HG02973 (cell line): ENCODE data around the gene RCSD1.

Experiments
- ATAC-seq: cut with Tn5 transposase; IDR thresholded peaks from one replicate; pipeline ENCODE4 v1.9.1; 2021; ENCODE audit warnings: moderate library complexity; ENCODE audit not compliant: unreplicated experiment

The RCSD1 gene

DNA sequence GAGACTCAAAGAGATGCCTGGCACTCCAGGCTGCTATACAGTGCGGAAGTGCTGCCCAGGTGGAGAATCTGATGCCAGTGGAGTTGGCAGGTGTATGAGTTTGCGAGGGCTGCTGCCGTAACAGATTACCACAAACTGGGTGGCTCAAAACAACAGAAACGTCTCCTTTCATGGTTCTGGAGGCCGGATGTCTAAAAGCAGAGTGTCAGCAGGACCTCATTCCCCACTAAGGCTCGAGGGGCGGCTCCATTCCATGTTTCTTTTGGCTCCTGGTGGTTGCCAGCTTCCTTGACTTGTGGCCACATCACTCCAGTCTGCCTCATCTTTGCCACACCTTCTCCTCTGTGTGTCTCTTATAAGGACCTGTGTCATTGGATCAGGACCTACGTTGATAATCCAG is 10.0 kb downstream of the RCSD1 start:
- no peak for ATAC-seq

DNA sequence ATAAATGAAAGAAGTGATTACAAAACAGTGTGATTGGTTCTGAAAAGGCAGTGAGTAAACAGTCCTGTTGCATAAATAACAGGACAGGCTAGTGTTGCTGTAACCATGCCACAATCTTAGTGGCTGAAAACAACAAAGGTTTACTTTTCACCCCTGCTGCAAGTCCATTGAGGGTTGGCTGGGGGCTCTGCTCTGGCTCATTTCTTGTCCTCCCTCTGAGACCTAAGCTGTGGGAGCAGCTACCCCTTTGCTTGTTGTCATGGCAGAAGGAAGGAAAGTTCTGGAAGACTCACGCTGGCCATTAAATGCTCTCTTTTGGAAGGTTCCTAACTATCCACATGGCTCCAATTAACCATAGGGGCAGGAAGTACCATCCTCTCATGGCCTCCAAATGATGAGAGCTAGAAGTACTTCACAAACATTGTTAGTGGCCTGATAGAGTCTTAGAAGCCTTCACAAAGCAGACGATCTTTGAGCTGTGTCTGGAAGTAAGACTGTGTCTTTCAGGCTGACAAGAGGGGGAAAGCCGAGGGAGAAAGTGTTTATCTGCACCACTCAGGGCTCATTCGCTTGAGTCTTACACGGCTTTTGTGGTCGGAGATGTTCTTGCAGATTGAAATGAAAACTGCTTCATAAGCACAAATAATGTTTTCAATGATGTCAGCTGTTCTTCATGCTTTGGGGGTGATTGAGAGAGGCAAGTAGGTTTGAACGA is 11.9 kb downstream of the RCSD1 start:
- no peak for ATAC-seq

DNA sequence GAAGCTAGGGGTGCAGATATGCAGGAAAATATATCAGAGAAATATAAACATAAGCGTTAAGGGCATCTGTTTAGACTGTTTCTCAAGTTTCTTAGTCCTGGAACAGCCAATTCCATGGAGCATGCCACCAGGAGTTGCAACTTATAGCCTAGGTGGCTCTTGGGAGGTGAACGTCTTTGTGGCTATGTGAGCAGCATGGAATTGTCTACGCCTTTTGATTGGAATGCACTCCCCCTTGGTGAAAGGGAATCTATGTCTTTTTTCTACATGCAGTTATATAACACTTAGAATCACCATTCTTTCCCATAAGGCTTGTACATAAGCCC is 12.4 kb downstream of the RCSD1 start:
- ATAC-seq: no peak

DNA sequence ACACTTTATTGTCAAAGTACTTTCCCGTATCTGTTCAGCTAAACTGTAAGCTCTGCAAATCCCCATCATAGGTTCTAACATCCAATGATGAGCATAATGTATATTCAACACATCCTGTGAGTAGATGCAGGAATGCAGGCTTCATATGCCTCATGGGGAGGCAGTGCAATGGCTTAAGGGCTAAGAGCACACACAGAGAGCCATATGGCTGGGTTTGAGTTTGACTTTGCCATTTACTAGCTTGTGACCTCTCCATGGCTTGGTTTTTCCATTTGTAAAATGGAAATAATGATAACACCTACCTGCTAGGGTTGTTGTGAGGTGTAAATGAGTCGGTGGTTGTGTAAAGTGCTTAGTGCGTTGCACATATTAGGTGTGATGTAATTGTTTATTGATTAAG is 13.4 kb downstream of the RCSD1 start:
- ATAC-seq: no peak

DNA sequence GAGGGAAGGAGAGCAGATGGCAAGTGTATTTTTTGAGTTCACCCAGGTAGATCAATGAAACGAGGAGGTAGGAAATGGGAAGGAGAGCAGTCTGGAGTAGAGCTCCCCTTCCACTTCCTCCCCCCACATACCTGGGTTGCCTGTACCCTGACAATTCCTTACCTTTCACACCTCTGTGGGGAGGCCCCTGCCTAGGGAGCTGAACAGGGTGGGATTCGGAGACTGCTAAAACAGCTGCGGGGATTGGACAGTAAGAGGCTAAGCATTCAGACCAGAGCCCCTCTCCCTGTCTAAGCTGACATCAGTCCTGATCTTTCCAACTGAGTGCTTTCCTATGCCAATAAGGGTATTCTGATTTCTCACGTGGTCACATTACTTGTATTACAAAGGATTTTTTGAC is 14.5 kb downstream of the RCSD1 start:
- ATAC-seq: no peak

DNA sequence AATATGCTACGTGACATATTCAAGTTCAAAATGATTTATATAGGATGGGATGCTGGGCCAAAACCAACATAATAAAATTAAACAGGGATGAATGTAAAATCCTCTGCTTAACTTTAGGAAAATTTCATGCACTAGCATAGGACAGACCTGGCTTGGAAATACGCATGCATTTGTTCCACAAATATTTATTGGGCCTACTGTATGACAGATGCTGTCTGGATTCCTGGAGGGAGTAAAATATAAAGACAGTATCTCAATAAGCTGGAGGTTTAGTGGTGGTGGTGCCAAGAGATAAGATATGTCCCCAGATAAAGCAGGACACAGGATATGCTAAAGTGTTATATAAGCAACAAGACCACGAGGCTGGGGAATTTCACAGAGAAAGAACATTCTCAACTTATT is 15.1 kb downstream of the RCSD1 start:
- ATAC-seq: no peak

DNA sequence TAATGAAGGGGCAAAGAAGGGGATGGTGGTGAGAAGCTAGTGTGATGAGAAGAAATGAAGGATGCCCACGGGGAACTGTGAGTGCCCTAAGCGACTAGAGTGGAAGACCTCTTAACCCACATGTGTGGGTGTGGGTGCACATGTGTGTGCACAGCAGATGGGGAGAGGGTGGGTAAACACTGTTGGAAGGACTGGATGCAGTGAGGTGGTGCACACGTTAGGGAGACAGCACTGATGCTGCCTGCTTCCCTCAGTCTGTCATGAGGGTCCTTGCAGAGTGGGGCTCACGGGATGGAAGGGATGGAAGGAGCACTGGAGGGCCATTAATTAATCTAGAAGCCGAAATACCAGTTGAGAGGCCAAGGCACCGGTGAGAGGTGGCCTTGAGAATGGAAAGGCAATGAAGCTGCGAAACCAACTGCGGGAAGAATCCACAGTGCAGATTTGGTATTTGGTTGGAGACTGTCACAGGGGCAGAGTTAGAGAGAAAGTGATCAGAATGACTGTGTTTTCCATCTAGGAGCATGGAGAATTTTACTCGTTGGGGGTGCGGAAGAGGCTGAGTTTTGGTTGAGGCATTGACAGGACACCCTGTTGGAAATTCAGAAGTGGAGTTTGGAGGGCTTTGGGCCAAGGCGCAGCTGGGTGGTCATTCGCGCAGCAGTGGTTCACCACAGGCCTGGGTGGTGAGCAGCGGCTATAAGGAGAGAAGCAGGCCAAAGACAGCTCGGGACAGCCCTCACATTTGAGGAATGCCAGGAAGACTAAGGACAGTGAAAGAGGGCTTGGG is 15.8 kb downstream of the RCSD1 start:
- ATAC-seq: no peak

DNA sequence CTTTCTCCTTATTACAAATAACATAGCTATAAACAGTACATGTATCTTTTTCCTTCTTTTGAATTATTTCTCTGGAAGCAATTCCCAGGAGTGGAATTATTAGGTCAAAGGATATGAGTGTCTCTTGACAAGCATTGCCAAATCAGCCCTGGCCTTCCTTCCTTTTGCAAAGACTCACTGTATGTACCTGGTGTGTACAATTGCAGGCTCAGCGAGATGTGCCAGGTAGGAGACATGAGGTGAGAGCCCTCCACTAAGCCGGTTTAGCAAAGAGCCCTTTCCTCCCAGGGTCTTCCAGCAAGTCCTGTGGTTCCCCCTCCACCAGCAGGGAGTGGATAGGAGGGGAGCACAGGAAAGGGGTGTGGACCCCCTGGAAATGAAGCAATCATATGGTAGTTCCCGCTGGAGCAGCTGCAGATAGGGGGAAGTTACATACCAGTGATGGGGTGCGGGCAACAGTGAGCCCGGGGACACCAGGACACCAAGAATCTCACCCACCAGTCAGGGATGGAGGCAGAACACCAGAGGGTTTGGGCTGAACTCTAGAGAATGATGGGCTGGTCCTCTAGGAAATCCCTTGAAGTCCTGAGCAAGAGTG is 18.3 kb downstream of the RCSD1 start:
- no peak for ATAC-seq

DNA sequence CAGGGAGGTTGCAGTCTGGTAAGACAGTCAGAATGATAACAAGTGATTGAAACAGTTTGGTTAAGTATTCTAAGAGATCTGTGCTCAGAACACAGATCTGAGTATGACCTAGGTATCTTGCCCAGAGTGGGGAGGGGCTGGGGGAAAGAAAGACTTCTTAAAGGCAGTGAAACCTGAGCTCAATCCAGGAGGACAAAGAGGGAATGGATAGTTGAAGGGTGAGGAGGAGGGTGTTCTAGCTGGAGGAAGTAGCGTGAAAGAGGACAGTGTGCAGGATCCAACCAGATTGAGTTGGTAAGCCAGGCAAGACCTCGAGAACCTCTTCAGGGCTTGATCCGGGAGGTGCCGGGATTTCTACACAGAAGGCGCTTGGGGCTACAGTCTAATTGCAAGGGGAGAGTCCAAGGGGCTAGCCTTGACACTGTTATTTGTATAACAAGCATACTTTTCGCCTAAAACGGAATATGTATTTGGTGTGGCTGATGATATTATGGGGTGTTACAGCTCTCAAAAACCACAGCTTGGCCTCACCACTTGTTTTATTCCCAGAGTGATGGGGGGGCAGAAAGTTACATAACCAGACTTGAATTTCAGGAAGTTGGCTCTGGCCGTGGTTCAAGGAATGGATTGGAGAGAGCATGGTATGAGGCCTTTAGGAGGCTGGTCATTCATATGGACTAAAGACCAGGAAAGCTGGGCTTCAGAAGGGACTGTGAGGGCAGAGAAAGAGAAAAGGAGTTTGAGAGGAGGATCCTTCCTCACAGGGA is 19.1 kb downstream of the RCSD1 start:
- ATAC-seq: no peak

DNA sequence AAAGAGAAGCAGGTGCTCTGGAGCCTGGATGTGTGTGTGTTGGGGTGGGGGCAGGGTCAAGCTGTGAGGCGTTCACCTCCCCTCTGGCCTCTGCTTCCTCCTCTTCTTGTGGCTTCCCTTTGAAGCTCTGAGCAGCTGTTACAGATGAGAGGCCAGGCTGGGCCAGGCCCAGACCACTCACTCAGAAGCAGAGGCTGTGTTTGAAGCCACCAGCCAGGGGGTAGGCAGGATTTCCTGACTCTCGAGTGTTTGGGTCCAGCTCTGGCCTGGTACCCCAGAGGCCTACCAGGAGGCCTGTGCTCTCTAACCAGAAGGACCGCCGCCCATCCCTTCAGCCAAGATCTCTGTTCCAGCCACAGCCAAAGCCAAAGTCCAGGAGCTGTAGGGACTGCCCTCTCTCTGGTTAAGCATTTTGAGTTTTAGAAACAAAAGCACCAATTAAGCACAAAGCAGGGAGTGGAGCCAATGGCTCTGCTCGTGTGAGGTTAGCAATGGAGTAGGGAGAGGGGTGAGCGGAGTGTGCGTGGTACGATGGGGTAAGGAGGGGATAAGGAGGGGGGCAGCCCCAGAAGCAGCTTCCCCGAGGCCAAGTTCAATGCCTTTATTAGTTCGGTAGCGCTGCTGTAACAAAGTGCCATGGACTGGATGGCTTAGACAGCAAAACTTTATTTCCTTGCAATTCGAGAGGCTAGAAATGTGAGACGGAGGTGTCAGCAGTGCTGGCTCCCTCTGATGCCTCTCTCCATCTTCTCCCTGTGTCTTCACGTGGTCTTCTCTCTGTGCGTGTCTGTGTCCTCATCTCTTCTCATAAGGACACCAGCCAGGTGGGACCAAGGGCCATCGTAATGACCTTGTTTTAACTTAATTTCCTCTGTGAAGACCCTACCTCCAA is 20.5 kb downstream of the RCSD1 start:
- peak; percentile 45 for ATAC-seq

DNA sequence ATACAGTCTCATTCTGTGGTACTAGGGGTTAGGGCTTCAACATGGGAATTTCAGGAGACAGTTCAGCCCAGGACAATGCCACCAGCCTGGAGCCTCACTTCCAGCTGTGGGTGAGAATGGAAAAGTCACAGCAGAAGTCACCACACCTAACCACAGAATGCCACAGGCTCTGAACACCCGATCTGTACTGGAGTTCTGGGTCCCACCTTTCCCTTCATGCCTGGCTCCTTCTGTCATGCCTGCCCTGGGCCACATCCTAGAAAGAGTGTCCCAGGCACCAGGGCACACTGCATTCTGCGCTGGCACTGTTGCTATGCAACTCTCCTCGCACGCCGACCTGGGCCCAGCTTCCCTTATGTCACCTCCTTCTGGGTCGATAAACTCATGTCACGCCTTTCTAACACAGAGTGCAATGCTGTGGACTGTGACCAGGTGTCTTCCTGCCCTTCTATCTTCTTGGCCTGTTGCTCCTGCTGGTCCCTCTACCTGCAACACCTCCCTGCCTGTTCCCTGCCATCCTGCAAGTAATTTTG is 21.2 kb downstream of the RCSD1 start:
- no peak for ATAC-seq

DNA sequence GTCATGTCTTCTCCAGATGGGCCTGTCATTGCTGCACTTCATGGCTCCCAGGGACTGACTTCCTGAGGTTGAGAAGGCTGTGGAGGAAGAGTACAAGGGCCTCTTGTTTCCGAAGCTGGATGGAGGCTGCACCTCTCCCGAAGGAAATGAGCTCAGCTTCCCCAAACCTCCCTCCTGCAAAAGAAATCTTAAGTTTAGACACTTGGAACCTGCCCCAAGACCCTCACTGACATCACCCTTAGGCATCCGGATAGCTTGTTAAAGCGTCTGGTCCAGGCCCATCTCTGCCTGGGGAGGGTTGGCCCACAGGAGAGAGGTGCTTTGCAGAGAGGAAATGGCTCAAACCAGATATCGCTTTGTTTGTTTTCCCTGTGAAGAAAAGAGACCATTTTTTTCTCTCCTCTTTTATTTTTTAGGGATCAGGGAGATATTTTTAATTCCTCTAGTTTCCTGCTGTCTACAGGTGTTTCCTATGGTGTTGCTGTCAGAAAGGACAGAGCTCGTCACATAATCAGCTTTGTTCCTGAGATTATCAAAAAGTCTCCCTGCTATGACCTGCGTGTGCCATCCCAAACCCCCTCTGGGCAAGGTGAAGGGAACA is 25.0 kb downstream of the RCSD1 start:
- no peak for ATAC-seq

DNA sequence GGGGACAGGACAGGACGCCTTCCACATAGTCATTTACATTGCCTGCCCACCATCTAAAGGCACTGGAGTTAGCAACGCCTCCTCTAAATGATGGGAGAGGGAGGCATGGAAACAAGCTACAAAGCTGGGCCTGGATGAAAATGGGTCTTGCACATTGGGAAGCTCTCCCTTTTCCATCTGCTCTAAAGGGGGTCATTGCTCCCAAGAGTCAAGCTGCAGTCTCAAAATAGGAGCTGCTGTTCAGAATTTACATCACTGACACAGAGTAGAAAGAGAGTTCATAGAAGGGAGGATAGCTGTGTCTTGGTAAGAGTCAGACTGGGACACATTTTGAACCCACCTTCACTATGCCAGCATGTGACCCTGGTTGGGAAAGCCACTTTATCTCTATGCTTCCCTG is 26.6 kb downstream of the RCSD1 start:
- ATAC-seq: no peak

DNA sequence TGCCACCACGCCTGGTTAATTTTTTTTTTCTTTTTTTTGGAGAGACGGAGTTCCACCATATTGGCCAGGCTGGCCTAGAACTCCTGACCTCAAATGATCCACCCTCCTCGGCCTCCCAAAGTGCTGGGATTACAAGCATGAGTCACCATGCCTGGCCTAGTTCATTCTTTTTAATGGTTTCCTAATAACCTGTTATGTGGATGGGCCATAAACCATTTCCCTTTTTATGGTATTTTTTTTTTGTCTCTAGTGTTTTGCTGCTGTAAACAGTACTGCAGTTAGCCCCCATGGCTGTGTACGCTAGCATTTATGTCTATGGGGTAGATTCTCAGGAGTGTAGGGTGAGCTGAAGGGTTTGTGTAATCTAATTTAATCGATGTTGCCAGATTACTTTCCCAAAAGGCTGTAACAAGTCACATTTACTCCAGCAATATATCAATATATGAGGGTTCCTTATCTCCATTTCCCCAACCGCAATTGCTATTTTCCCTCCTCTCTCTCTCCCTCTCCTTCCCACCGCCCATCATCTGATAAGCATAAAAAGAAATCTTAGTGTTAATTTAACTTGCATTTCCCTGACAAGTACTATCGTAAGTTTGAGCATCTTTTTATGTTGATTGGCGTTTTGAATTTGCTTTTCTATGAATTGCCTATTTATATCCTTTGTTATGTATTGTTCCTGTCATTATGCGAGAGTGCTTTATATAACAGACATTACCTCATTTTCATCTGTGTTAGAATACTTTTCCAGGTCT is 28.7 kb downstream of the RCSD1 start:
- no peak for ATAC-seq

DNA sequence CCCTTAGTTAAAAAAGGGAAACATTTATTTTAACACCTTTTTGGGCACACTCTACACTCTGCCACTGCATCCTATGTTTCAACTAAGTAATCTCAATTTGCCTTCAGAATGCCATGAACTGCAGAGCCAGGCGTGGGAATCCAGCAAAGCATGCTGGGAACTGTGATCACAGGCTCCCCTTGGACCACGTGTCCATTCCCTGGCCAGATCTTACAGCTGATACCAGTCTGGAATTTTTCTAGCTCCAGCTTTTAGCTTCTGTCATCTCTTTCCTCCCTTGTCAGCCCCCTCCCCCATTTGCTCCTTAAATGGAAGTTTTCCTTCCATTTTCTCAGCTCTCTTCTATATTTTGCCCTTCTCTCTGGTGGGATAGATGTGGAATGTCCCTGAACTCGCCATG is 29.4 kb downstream of the RCSD1 start:
- ATAC-seq: no peak

DNA sequence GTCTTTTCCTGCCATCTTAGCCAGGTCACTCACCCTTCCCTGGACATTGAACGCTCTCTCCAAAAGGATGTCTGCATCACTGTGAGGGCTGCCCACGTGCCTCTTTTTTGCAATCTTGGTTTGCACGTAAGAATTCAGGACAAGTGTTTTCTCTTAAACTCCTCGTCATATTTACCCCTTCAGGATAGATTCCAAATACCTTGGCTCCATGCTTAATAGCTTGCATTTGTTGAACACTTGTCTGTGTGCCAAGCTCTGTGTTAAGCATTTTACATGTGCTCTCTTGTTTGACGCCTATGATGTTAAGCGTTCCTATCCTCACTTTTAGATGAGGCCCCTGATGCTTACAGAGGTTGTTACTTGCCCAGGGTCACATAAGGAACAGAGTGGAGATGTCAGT is 29.8 kb downstream of the RCSD1 start:
- no peak for ATAC-seq

DNA sequence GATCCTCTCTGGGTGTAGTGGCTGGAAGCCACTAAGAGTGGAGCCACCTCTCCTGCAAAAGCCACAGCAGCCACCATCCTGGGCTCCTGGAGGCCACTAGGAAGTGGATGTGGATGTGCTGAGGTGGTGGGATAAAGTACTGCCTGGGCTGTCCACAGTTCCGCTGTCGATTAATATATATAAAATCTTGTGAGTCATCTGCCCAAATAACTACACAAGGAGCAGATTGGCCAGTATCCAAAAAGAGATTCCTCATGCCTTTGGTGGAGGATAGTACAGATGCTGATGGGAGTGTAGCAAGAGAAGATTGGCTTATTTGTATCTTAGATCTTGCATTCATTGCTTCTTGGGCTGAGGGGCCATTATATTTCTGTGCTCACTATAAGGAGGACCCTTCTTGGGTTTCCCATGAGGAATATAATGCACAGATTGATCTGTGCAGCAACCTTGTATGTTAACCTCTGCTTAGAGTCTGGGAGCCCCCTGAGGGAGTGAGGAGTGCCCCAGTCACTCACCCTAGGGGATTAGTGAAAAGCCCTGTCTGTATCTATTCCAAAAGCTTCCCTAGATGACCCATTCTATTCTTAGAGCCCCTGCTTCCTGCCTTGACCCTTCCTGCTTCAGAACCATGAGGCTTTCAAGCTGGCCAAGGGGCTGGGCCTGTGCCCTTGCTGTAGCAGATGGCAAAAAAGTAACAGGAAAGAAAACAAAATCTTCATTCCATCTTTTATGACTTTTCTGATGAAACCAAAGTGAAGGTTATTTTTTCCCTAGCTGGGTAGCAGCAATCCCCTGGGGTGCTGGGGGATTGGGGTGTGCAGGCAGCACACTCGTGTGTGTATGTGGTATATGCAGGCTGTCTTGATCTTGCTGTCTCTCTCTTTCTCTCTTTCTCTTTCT is 31.7 kb downstream of the RCSD1 start:
- ATAC-seq: no peak
